Tibial nerve (tissue), 3 donors: Measurements from ENCODE around the gene WDR64.

ENCODE experiments used
- POLR2A ChIP-seq, 2 donors: fragments of 450-650 bp; IDR thresholded peaks; one replicate each; pipeline ENCODE4 v1.6.1; 2017; ENCODE audit warnings: antibody characterized with exemption in 2 of 2, mild to moderate bottlenecking in 2 of 2, moderate library complexity in 2 of 2
- TF ChIP-seq, protein P1 (sequence below), 5 experiments: fragments of 200-600 bp in 3 of 5; fragments of 450-650 bp in 2 of 5; sonication (generic) in 3 of 5; IDR thresholded peaks; one replicate each; pipeline ENCODE4 v1.5.1; 2016 to 2019; ENCODE audit warnings: antibody characterized with exemption in 5 of 5, mild to moderate bottlenecking in 3 of 5, moderate library complexity in 2 of 5

DNA sequence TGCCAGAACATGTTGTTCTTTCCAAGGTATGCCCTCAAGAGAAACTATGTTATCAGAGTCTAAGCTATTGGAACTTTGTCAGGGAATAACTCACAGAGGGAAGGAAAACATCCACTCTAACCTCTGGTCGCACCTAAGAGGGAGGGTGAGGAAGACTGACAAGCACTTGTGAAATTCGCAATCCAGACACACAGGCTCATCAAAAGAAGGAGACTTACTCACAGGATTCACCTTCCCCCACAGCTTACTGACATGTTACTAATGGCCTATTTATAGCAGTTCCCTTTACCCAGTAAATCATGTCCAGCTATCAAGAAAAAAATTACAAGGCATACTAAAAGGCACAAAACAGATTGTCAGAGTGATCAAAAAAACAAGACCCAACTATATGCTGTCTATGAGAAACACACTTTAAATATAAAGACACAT, 36.9 kb downstream of the WDR64 start:
- TF ChIP-seq, protein P1, sequence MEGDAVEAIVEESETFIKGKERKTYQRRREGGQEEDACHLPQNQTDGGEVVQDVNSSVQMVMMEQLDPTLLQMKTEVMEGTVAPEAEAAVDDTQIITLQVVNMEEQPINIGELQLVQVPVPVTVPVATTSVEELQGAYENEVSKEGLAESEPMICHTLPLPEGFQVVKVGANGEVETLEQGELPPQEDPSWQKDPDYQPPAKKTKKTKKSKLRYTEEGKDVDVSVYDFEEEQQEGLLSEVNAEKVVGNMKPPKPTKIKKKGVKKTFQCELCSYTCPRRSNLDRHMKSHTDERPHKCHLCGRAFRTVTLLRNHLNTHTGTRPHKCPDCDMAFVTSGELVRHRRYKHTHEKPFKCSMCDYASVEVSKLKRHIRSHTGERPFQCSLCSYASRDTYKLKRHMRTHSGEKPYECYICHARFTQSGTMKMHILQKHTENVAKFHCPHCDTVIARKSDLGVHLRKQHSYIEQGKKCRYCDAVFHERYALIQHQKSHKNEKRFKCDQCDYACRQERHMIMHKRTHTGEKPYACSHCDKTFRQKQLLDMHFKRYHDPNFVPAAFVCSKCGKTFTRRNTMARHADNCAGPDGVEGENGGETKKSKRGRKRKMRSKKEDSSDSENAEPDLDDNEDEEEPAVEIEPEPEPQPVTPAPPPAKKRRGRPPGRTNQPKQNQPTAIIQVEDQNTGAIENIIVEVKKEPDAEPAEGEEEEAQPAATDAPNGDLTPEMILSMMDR (IDR thresholded peaks at IDR 0.05) = no peak
- no peak for TF ChIP-seq POLR2A (IDR thresholded peaks at IDR 0.05)
